ENCODE measurements around the gene LDLRAD4.
A peak's percentile ranks its signal among the peaks of the same experiment; 100 is the strongest.

The LDLRAD4 gene

DNA sequence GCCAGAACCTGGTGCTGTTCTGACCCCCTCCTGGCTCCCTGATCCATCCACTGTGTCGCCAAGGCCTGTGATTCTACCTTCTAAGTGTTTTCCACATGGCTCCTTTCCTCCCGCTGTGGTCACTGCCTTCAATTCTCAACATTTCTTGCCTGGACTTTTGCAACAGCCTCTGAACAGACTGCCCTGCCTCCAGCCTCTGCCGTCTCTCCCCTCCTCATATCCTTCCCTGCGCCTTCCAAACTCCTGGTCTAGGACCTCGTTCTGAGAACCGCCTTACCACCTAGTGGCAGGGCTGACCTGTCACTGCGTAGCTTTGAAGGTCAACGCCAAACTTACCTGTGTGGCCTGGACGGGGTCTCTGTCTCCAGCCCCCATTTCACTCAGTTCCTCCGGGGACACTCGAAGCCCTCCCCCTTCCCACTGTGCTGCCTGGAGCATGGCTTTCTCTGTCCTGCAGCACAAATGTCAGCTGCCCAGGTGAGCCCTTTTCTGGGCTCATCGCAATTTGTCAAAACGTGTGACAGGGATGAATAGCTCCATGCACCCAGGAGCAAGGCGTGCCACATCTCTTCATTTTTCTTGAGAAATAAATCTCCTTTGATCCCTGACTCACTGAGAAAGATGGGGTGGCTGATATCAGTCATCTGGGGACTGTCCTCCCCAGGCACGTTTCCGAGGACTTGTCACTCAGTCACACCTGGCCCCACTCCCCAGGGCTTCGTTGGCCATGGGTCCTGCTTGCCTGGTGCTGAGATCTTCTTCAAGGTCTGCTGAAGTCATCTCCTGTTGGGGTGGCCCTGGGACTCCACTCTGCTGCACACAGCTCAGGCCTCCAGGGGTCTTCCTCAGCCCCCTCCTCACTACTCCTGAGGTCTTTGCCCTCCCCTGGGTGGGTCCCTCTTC, 46.7 kb downstream of the LDLRAD4 start:
- DNase-seq (ENCODE audit: low read depth in 2 of 2), result peak in 1 of 2 donors; percentile 55

DNA sequence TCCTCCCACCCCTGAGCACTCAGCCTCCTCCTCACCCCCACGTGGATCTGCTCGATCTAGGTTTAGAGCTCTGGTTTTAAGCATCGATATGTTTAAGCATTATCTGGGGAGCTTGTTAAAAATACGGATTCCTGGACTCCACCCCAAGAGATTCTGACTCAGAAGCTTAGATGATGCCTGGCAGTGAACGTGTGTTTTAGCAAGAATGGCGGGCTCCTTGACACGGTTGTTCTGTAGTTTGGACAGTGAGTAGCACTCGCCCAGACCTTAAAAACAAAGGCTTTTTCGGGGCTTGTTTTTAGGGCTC, 47.3 kb downstream of the LDLRAD4 start:
- DNase-seq (ENCODE audit: low read depth in 2 of 2), result no peak

- DNase-seq (ENCODE audit: low read depth in 2 of 2), result no peak
Measured at GRCh38 chr18:13266218-13267100, 47.9 kb downstream of the LDLRAD4 start.

- DNase-seq (ENCODE audit: low read depth in 2 of 2), result no peak
Measured at GRCh38 chr18:13267431-13267873, 48.9 kb downstream of the LDLRAD4 start.

- DNase-seq (ENCODE audit: low read depth in 2 of 2), result no peak
Measured at GRCh38 chr18:13268158-13269012, 49.8 kb downstream of the LDLRAD4 start.

GRCh38 chr18:13269013-13269280, 50.4 kb downstream of the LDLRAD4 start:
- no peak for DNase-seq (ENCODE audit: low read depth in 2 of 2)

DNA sequence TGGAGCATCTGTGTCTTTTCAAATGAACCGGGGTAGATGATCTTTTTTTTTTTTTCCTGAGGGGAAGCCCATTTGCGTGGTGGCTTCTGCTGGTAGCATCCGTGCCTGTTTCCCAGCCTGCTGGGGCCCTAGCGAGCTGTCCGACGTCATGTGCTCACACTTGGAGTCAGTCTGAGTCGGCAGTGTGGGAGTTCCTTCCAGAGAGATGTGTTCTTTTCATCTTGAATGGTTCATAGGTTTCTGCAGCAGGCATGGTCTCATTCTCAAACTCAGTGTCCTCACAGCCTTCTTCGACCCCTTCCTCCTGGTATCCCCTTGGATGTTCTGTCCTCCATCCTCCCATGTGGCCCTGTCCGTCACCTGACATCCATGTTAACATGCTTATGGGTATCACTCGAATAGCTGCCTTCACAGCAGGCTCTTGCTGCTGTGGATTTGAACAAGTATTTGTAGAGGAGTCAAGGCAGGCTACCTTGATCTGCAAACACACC, 51.0 kb downstream of the LDLRAD4 start:
- no peak for DNase-seq (ENCODE audit: low read depth in 2 of 2)

DNA sequence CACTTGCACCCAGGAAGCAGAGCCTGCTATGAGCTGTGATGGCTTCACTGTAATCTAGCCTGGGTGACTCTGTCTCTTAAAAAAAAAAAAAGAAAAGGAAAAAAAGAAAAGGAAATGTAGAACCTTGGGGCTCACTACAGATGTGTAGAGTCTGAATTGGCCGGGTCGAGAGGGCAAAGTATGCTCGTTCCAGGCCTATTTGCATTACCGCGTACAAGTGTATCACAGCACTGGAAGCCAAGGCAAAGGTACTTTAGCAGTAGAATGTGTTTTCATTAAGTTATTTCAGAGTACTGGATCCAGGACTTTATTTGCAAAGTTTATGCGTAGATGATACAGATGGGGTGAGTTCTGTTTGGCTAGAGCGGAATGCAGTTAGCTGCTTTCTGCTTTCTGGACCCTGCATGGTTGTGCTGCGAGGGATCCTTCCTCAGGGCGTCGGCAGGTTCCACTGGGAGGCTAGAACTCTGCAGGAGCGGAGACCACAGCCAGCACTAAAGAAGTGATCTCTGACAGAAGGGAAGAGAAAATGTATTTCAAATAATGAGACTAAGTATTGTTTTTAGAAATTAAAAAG, 51.8 kb downstream of the LDLRAD4 start:
- no peak for DNase-seq (ENCODE audit: low read depth in 2 of 2)

GRCh38 chr18:13271302-13271911, 52.8 kb downstream of the LDLRAD4 start:
- no peak for DNase-seq (ENCODE audit: low read depth in 2 of 2)

GRCh38 chr18:13272416-13272815, 53.9 kb downstream of the LDLRAD4 start:
- DNase-seq (ENCODE audit: low read depth in 2 of 2), result no peak

- no peak for DNase-seq (ENCODE audit: low read depth in 2 of 2)
Measured at GRCh38 chr18:13273800-13274199, 55.2 kb downstream of the LDLRAD4 start.

GRCh38 chr18:13275075-13275474, 56.5 kb downstream of the LDLRAD4 start:
- DNase-seq (ENCODE audit: low read depth in 2 of 2), result no peak

GRCh38 chr18:13276530-13277520, 58.3 kb downstream of the LDLRAD4 start:
- DNase-seq (ENCODE audit: low read depth in 2 of 2), result no peak

GRCh38 chr18:13278062-13278630, 59.6 kb downstream of the LDLRAD4 start:
- no peak for DNase-seq (ENCODE audit: low read depth in 2 of 2)

GRCh38 chr18:13279181-13280069, 60.9 kb downstream of the LDLRAD4 start:
- DNase-seq (ENCODE audit: low read depth in 2 of 2), result no peak

DNA sequence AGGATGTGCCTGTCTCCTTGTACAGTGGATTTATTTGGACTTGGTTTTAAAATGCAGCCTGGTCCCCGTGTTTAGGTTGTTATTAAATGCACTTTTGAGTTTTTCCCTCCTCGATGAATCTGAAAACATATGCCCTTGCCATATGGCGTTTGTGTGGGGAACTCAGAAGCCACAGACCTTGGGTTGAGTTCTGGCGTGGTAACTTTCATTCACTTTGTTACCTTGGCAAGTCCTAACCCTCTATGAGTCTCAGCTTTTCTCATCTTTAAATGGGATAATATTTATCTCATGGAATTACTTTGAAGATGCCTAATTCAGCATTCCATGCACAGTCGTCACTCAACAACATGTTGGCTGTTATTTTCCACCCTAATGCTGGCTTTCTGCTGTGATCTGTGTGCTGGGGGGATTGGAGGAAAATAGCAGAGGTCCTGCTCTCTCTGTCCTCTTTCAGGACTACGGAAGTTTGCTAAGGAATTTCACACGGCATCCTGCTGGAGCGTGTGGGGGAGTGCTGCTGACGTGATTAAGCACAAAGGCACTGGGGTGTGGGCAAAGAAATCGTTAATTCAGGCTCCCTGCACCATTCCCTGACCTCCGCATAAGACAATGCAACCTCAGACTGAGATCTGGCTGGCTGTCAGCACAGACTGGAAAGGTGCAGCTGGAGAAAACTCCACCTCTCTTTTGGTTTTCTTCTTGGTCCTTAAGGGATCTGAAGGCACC, 61.7 kb downstream of the LDLRAD4 start:
- DNase-seq (ENCODE audit: low read depth in 2 of 2), result no peak

DNA sequence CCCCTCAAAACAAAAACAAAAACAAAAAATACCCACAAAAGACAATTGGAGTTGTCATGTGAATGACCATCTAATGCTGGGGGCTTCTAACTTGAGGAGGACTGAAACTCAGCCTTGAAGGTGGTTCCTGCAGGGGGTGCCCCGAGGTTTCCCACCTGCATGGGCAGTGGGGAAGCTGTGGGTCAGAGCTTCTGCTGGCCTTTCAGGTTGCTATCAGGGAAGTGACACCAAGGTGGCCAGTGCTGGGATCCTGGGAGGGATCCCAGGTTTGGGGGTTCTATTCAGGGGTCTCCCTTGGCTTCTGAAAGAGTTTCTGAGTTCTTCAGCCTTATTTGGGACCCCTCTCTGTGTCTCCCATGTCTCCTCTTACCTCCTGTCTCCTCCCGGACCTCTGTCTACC, 62.8 kb downstream of the LDLRAD4 start:
- DNase-seq (ENCODE audit: low read depth in 2 of 2), result no peak

DNA sequence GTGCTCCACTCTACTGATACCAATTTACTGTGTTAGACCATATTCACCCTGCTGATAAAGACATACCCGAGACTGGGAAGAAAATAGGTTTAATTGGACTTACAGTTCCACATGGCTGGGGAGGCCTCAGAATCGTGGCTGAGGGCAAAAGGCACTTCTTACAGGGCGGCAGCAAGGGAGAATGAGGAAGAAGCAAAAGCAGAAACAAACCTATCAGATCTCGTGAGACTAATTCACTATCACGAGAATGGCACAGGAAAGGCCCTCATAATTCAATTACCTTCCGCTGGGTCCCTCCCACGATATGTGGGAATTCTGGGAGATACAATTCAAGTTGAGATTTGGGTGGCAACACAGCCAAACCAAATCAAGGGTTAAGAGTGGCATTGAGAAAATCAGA, 65.2 kb downstream of the LDLRAD4 start:
- DNase-seq (ENCODE audit: low read depth in 2 of 2), result no peak
